ENCODE results near the gene ANTXR2.

- TF ChIP-seq CTCF (conservative IDR thresholded peaks at IDR 0.05; ENCODE audit: low read depth, low read length) (no peak), EZH2 (IDR thresholded peaks at IDR 0.05; ENCODE audit: borderline replicate concordance, low read depth, low read length, poor library complexity, severe bottlenecking) (no peak)
Measured at GRCh38 chr4:79998201-79998600, 74.8 kb downstream of the ANTXR2 start.
